Liver (tissue), 9 donors: ENCODE measurements around the gene TENT5C. TPM values are rescaled to one million over a fixed set of nuclear protein-coding genes. Genes with fewer than 3 reads are reported as not detected.

Experiments used
- DNase-seq: peaks from one replicate; pipeline ENCODE4 v3.0.0-alpha.2; 2017; ENCODE audit warnings: low spot score
- H3K27ac ChIP-seq, 2 donors: one replicate each; pipeline ENCODE4 v1.7.0; 2013; ENCODE audit warnings: inconsistent platforms in 2 of 2, low read length in 2 of 2, control low read depth in 1 of 2, low read depth in 1 of 2, mild to moderate bottlenecking in 1 of 2
- H3K27me3 ChIP-seq, 4 donors: one replicate each; pipeline versions ENCODE4 v1.6.1 to v1.7.0; 2013; ENCODE audit warnings: low read length in 3 of 4, inconsistent platforms in 1 of 4, mild to moderate bottlenecking in 1 of 4, moderate library complexity in 1 of 4; ENCODE audit not compliant: control insufficient read depth in 4 of 4, insufficient read depth in 4 of 4
- H3K36me3 ChIP-seq, 4 donors: one replicate each; pipeline versions ENCODE4 v1.6.1 to v1.7.0; 2013; ENCODE audit warnings: low read length in 3 of 4, mild to moderate bottlenecking in 3 of 4, low read depth in 1 of 4, moderate library complexity in 1 of 4; ENCODE audit not compliant: control insufficient read depth in 4 of 4, insufficient read depth in 3 of 4
- H3K4me1 ChIP-seq, 4 donors: one replicate each; pipeline versions ENCODE4 v1.6.1 to v1.7.0; 2013; ENCODE audit warnings: low read length in 3 of 4, mild to moderate bottlenecking in 3 of 4, moderate library complexity in 1 of 4; ENCODE audit not compliant: control insufficient read depth in 4 of 4, insufficient read depth in 4 of 4
- H3K4me3 ChIP-seq, 3 donors: one replicate each; pipeline versions ENCODE4 v1.6.1 to v1.7.0; 2013; ENCODE audit warnings: low read length in 3 of 3, control low read depth in 1 of 3, low read depth in 1 of 3, mild to moderate bottlenecking in 1 of 3
- H3K9ac ChIP-seq, 2 donors: one replicate each; pipeline ENCODE4 v1.7.0; 2013; ENCODE audit warnings: low read length in 2 of 2, mild to moderate bottlenecking in 2 of 2, moderate library complexity in 2 of 2, control low read depth in 1 of 2, low read depth in 1 of 2
- H3K9me3 ChIP-seq, 4 donors: one replicate each; pipeline versions ENCODE4 v1.6.1 to v1.7.0; 2013; ENCODE audit warnings: low read length in 3 of 4; ENCODE audit not compliant: control insufficient read depth in 4 of 4
- EGR1 ChIP-seq, 2 donors: IDR thresholded peaks; 2 replicates each; pipeline ENCODE4 v1.6.1; 2016 to 2018; ENCODE audit warnings: antibody characterized with exemption in 2 of 2, low read depth in 2 of 2
- FOXA1 ChIP-seq: IDR thresholded peaks from 2 replicates; pipeline ENCODE4 v1.6.1; 2016; ENCODE audit warnings: antibody characterized with exemption
- FOXA2 ChIP-seq: IDR thresholded peaks from 2 replicates; pipeline ENCODE4 v1.6.1; 2016; ENCODE audit warnings: antibody characterized with exemption
- GABPA ChIP-seq, 2 donors: IDR thresholded peaks in 1 of 2; conservative IDR thresholded peaks in 1 of 2; 2 replicates each; pipeline ENCODE4 v1.6.1; 2016; ENCODE audit warnings: antibody characterized with exemption in 2 of 2, mild to moderate bottlenecking in 1 of 2, moderate library complexity in 1 of 2
- HNF4A ChIP-seq, 2 donors: conservative IDR thresholded peaks; 2 replicates each; pipeline ENCODE4 v1.6.1; 2016; ENCODE audit warnings: antibody characterized with exemption in 2 of 2, mild to moderate bottlenecking in 2 of 2
- HNF4G ChIP-seq: IDR thresholded peaks from 2 replicates; pipeline ENCODE4 v1.6.1; 2016; ENCODE audit warnings: antibody characterized with exemption
- JUND ChIP-seq, 2 donors: IDR thresholded peaks; 2 replicates each; pipeline ENCODE4 v1.6.1; 2016; ENCODE audit warnings: antibody characterized with exemption in 2 of 2
- NR2F2 ChIP-seq: IDR thresholded peaks from 2 replicates; pipeline ENCODE4 v1.6.1; 2016; ENCODE audit warnings: antibody characterized with exemption
- RAD21 ChIP-seq, 2 donors: IDR thresholded peaks; 2 replicates each; pipeline ENCODE4 v1.6.1; 2016; ENCODE audit warnings: antibody characterized with exemption in 2 of 2, mild to moderate bottlenecking in 2 of 2
- REST ChIP-seq: IDR thresholded peaks from 2 replicates; pipeline ENCODE4 v1.6.1; 2016; ENCODE audit warnings: antibody characterized with exemption, mild to moderate bottlenecking
- RXRA ChIP-seq, 2 donors: IDR thresholded peaks; 2 replicates each; pipeline ENCODE4 v1.6.1; 2017 to 2018; ENCODE audit warnings: antibody characterized with exemption in 2 of 2, mild to moderate bottlenecking in 1 of 2
- SP1 ChIP-seq: IDR thresholded peaks from 2 replicates; pipeline ENCODE4 v1.6.1; 2018; ENCODE audit warnings: antibody characterized with exemption, mild to moderate bottlenecking
- TAF1 ChIP-seq: conservative IDR thresholded peaks from 2 replicates; pipeline ENCODE4 v1.6.1; 2016; ENCODE audit warnings: antibody characterized with exemption, mild to moderate bottlenecking
- YY1 ChIP-seq: IDR thresholded peaks from 2 replicates; pipeline ENCODE4 v1.6.1; 2016; ENCODE audit warnings: antibody characterized with exemption, mild to moderate bottlenecking
- WGBS: extraction: QIAGEN DNeasy Blood & Tissue Kit; methylation state at CpG from one replicate; pipeline ENCODE4 v1.1.7; 2013; 5-methylcytosine and 5-hydroxymethylcytosine counted together
- polyA plus RNA-seq, 2 donors: library from polyadenylated mRNA; stranded (reverse) in 1 of 2; unstranded in 1 of 2; fragments of 200-250 nt in 1 of 2; fragments of >200 nt in 1 of 2; fragmentation: Nextera tagmentation in 1 of 2; extraction: Ambion mirVana in 1 of 2; gene quantifications; one replicate each; pipeline versions ENCODE4 v1.2.1 to v1.2.3, GENCODE V29; 2013 to 2015
- total RNA-seq, 2 donors: library from RNA; depleted of rRNA; stranded (reverse); fragments of >200 nt; gene quantifications; one replicate each; pipeline ENCODE4 v1.2.3, GENCODE V29; 2014
- TF ChIP-seq, protein P1 (sequence below): IDR thresholded peaks from 2 replicates; pipeline ENCODE4 v1.6.1; 2016; ENCODE audit warnings: antibody characterized with exemption
- TF ChIP-seq, protein P2 (sequence below): fragments of 150-350 bp; IDR thresholded peaks from 2 replicates; pipeline ENCODE4 v1.5.1; 2017; ENCODE audit warnings: improper control_type of control experiment, low read depth, low read length; ENCODE audit not compliant: missing input control
- TF ChIP-seq, protein P3 (sequence below): IDR thresholded peaks from 2 replicates; pipeline ENCODE4 v1.6.1; 2016; ENCODE audit warnings: antibody characterized with exemption
- TF ChIP-seq, protein P4 (sequence below): IDR thresholded peaks from 2 replicates; pipeline ENCODE4 v1.6.1; 2016; ENCODE audit warnings: antibody characterized with exemption
- donor health status: healthy.
- donor health status: healthy.
- donor health status: healthy.
- donor health status: healthy.
- donor health status: healthy.

The TENT5C gene
- total and polyA plus RNA-seq, 4 donors: 1.1 to 200 (median 4.8) TPM

DNA sequence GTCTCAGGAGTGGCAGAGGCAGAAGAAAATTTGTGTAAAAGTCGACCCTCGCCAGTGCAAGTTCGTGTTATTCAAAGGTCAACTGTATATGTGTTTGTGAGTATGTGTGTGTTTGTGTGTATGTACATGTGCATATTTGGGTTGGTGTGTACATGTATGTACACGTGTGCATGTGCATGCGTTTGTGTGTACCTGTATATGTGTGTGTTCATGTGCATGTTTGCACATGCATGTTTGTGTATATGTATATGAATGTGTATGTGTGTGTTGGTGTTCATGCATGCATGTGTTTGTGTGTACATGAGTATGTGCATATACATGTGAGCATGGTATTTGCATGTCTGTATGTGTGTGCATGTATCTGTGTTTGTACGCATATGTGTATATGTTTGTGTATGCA is 21.7 kb upstream of the TENT5C start:
- DNase-seq: no peak
- H3K36me3 ChIP-seq: no peaks in the 10 kb centered on the region
- H3K27me3 ChIP-seq: no peaks in the 10 kb centered on the region
- WGBS: 96% methylated on average over 6 of the region's 6 CpGs
- H3K4me3 ChIP-seq: no peak overlapping the region
- H3K9me3 ChIP-seq: no peaks in the 10 kb centered on the region
- no peaks in the 10 kb centered on the region for H3K4me1 ChIP-seq
- TF ChIP-seq SP1 (no peak), YY1 (no peak), RAD21 (IDR thresholded peaks at IDR 0.05) (no peak), GABPA (IDR thresholded peaks at IDR 0.05 in 1 of 2, conservative IDR thresholded peaks at IDR 0.05 in 1 of 2) (no peak), HNF4G (no peak), REST (no peak), HNF4A (conservative IDR thresholded peaks at IDR 0.05) (no peak), FOXA2 (no peak), JUND (IDR thresholded peaks at IDR 0.05) (no peak), NR2F2 (no peak), EGR1 (IDR thresholded peaks at IDR 0.05; ENCODE audit: low read depth in 2 of 2) (no peak), RXRA (IDR thresholded peaks at IDR 0.05) (no peak), TAF1 (no peak), FOXA1 (no peak)
- TF ChIP-seq, protein P1, sequence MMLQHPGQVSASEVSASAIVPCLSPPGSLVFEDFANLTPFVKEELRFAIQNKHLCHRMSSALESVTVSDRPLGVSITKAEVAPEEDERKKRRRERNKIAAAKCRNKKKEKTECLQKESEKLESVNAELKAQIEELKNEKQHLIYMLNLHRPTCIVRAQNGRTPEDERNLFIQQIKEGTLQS: no peak
- TF ChIP-seq, protein P2, sequence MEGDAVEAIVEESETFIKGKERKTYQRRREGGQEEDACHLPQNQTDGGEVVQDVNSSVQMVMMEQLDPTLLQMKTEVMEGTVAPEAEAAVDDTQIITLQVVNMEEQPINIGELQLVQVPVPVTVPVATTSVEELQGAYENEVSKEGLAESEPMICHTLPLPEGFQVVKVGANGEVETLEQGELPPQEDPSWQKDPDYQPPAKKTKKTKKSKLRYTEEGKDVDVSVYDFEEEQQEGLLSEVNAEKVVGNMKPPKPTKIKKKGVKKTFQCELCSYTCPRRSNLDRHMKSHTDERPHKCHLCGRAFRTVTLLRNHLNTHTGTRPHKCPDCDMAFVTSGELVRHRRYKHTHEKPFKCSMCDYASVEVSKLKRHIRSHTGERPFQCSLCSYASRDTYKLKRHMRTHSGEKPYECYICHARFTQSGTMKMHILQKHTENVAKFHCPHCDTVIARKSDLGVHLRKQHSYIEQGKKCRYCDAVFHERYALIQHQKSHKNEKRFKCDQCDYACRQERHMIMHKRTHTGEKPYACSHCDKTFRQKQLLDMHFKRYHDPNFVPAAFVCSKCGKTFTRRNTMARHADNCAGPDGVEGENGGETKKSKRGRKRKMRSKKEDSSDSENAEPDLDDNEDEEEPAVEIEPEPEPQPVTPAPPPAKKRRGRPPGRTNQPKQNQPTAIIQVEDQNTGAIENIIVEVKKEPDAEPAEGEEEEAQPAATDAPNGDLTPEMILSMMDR: no peak
- TF ChIP-seq, protein P3, sequence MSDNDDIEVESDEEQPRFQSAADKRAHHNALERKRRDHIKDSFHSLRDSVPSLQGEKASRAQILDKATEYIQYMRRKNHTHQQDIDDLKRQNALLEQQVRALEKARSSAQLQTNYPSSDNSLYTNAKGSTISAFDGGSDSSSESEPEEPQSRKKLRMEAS: no peak
- TF ChIP-seq, protein P4, sequence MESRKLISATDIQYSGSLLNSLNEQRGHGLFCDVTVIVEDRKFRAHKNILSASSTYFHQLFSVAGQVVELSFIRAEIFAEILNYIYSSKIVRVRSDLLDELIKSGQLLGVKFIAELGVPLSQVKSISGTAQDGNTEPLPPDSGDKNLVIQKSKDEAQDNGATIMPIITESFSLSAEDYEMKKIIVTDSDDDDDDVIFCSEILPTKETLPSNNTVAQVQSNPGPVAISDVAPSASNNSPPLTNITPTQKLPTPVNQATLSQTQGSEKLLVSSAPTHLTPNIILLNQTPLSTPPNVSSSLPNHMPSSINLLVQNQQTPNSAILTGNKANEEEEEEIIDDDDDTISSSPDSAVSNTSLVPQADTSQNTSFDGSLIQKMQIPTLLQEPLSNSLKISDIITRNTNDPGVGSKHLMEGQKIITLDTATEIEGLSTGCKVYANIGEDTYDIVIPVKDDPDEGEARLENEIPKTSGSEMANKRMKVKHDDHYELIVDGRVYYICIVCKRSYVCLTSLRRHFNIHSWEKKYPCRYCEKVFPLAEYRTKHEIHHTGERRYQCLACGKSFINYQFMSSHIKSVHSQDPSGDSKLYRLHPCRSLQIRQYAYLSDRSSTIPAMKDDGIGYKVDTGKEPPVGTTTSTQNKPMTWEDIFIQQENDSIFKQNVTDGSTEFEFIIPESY: no peak
- H3K9ac ChIP-seq: no peak overlapping the region
- no peak overlapping the region for H3K27ac ChIP-seq
